Trophoblast cell (in vitro differentiated cells and primary cell): Measurements from ENCODE around the gene RIPOR2.

Source experiments
- DNase-seq, 2 donors: peaks; one replicate each; pipeline ENCODE4 v3.0.0-alpha.2; 2016
- H2AFZ ChIP-seq: 2 replicates; pipeline ENCODE4 v1.6.1; 2013; ENCODE audit warnings: low read length, moderate library complexity, mild to moderate bottlenecking; ENCODE audit not compliant: insufficient read depth, poor library complexity
- H2AK5ac ChIP-seq: 2 replicates; pipeline ENCODE4 v1.6.1; 2013; ENCODE audit warnings: mild to moderate bottlenecking, low read length
- H2BK120ac ChIP-seq: 2 replicates; pipeline ENCODE4 v1.6.1; 2013; ENCODE audit warnings: low read length, mild to moderate bottlenecking, moderate library complexity; ENCODE audit not compliant: insufficient read depth, poor library complexity
- H2BK12ac ChIP-seq: 2 replicates; pipeline ENCODE4 v1.6.1; 2013; ENCODE audit warnings: mild to moderate bottlenecking, low read length, moderate library complexity
- H2BK5ac ChIP-seq: 2 replicates; pipeline ENCODE4 v1.6.1; 2013; ENCODE audit warnings: low read length, low read depth, moderate library complexity, mild to moderate bottlenecking; ENCODE audit not compliant: poor library complexity
- H3K14ac ChIP-seq: 2 replicates; pipeline ENCODE4 v1.6.1; 2013; ENCODE audit warnings: mild to moderate bottlenecking, low read length
- H3K18ac ChIP-seq: 2 replicates; pipeline ENCODE4 v1.6.1; 2013; ENCODE audit warnings: mild to moderate bottlenecking, low read length
- H3K23ac ChIP-seq: 2 replicates; pipeline ENCODE4 v1.6.1; 2013; ENCODE audit warnings: low read length
- H3K27ac ChIP-seq: 2 replicates; pipeline ENCODE4 v1.5.1; 2013; ENCODE audit warnings: low read depth, mild to moderate bottlenecking, inconsistent platforms, low read length, moderate library complexity
- H3K27me3 ChIP-seq: 2 replicates; pipeline ENCODE4 v1.6.1; 2013; ENCODE audit warnings: inconsistent platforms, mild to moderate bottlenecking, low read length, moderate library complexity; ENCODE audit not compliant: insufficient read depth
- H3K36me3 ChIP-seq, 2 experiments: 1 replicate in 1 of 2; 2 replicates in 1 of 2; pipeline ENCODE4 v1.6.1; 2013; ENCODE audit warnings: low read length in 2 of 2, mild to moderate bottlenecking in 2 of 2, moderate library complexity in 1 of 2; ENCODE audit not compliant: insufficient read depth in 2 of 2, control insufficient read depth in 1 of 2
- H3K4ac ChIP-seq: 2 replicates; pipeline ENCODE4 v1.6.1; 2013; ENCODE audit warnings: low read depth, mild to moderate bottlenecking, low read length, moderate library complexity
- H3K4me1 ChIP-seq, 2 experiments: 1 replicate in 1 of 2; 2 replicates in 1 of 2; pipeline ENCODE4 v1.6.1; 2013; ENCODE audit warnings: low read length in 2 of 2, mild to moderate bottlenecking in 2 of 2, moderate library complexity in 1 of 2; ENCODE audit not compliant: insufficient read depth in 2 of 2, control insufficient read depth in 1 of 2
- H3K4me2 ChIP-seq: 2 replicates; pipeline ENCODE4 v1.6.1; 2013; ENCODE audit warnings: inconsistent platforms, mild to moderate bottlenecking, low read length, moderate library complexity
- H3K4me3 ChIP-seq: 2 replicates; pipeline ENCODE4 v1.5.1; 2013; ENCODE audit warnings: mild to moderate bottlenecking, low read depth, low read length, inconsistent platforms
- H3K79me1 ChIP-seq: one replicate; pipeline ENCODE4 v1.6.1; 2013; ENCODE audit warnings: low read length
- H3K79me2 ChIP-seq: 2 replicates; pipeline ENCODE4 v1.6.1; 2013; ENCODE audit warnings: low read length, mild to moderate bottlenecking; ENCODE audit not compliant: control insufficient read depth, insufficient read depth, poor library complexity
- H3K9ac ChIP-seq: 2 replicates; pipeline ENCODE4 v1.6.1; 2013; ENCODE audit warnings: mild to moderate bottlenecking, low read length
- H3K9me3 ChIP-seq: 2 replicates; pipeline ENCODE4 v1.6.1; 2013; ENCODE audit warnings: low read depth, mild to moderate bottlenecking, control low read depth, inconsistent platforms, low read length; ENCODE audit not compliant: insufficient read depth
- H4K12ac ChIP-seq: 2 replicates; pipeline ENCODE4 v1.6.1; 2013; ENCODE audit warnings: low read depth, mild to moderate bottlenecking, low read length, moderate library complexity
- H4K8ac ChIP-seq: 2 replicates; pipeline ENCODE4 v1.6.1; 2013; ENCODE audit warnings: low read depth, mild to moderate bottlenecking, low read length, moderate library complexity
- H4K91ac ChIP-seq: one replicate; pipeline ENCODE4 v1.6.1; 2013; ENCODE audit warnings: low read depth, mild to moderate bottlenecking, low read length, moderate library complexity
- WGBS: extraction: QIAGEN DNeasy Blood & Tissue Kit; methylation state at CpG from one replicate; pipeline ENCODE4 v1.1.7; 2013; ENCODE audit warnings: missing lambda C conversion rate; ENCODE audit not compliant: insufficient read length, insufficient coverage; ENCODE audit errors: extremely low coverage; 5-methylcytosine and 5-hydroxymethylcytosine counted together

Gene RIPOR2

DNA sequence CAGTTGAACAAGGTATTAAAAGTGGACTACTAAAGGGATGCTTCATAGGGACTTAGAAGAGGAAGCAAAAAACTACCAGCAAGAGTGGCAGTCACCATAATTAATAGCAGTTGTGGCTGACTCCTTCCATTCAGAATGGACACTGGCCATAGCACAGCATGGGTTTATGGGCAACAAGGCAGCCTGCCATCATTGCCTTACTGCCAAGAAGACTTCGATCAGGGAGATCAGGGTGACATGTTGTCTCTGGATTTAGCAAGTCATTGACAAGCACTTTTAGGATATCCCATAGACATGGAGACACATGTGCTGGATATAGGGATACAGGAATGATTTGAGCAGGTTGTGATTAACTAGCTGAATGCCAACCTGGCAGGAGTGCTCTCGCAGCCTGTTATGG lies 35.3 kb upstream of the RIPOR2 start:
- Histone ChIP-seq H3K23ac (no peak overlapping the region), H3K4me2 (no peak overlapping the region), H3K14ac (no peak overlapping the region), H3K27me3 (no peaks in the 10 kb centered on the region), H3K4ac (no peak overlapping the region), H4K91ac (no peak overlapping the region), H3K9ac (no peak overlapping the region), H2BK5ac (no peak overlapping the region), H4K8ac (no peak overlapping the region), H3K18ac (no peak overlapping the region), H4K12ac (no peak overlapping the region), H2AFZ (no peak overlapping the region), H3K27ac (no peak overlapping the region), H2BK120ac (no peak overlapping the region), H3K4me3 (no peak overlapping the region), H3K79me2 (no peaks in the 10 kb centered on the region), H3K4me1 (no peaks in the 10 kb centered on the region), H2BK12ac (no peak overlapping the region), H3K79me1 (no peaks in the 10 kb centered on the region), H3K36me3 (no peaks in the 10 kb centered on the region), H3K9me3 (no peaks in the 10 kb centered on the region), H2AK5ac (no peak overlapping the region)
- DNase-seq = no peak
- no CpG with 5 or more reads among the region's 2 CpGs for whole genome bisulfite sequencing

DNA sequence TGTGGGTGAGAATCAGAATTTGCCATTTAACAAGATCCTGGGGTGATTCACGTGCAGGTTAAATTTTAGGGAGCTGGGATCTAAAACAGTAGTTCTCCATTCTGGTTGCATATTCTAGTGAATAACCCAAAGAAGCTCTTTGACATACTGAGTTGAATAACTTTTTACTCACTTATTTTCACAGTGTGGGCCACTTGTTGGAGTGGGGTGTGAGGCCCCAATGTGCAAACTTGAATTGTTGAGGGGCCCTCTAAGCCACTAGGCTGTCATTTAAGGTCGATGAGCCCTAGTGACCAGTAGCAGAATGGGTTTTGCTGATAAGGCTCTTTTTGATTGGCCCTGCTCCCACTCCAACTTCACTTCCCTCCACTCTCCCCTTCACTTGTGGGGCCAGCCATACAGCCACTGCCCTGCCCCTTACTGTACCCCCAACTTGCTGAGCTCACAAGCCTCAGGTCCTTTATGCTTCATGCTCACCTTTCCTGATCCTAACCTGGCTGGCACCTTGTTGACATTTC lies 33.6 kb upstream of the RIPOR2 start:
- Histone ChIP-seq H3K36me3 (no peaks in the 10 kb centered on the region), H3K9ac (no peak overlapping the region), H3K9me3 (no peaks in the 10 kb centered on the region)

DNA sequence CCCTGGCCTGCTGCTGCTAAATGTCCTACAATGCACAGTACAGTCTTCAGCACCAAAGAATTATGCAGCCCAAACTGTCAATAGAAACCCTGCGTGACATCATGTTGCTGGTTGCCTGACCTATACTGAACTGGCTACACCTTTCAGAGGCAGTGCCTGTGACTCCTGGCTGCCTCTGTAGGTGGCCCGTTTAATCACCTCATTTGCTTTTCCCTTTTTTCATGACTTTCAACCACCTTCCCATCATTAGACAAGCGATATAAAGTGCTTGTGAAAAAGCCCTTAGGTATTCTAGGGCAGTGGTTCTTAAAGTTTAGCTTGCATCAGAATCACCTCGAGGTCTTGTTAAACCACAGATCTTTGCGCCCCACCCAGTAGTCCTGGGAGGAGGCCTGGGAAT lies 33.0 kb upstream of the RIPOR2 start:
- Histone ChIP-seq H4K12ac (no peak overlapping the region), H3K9me3 (no peaks in the 10 kb centered on the region), H3K4me1 (no peaks in the 10 kb centered on the region), H4K8ac (no peak overlapping the region), H3K23ac (no peak overlapping the region), H3K18ac (no peak overlapping the region), H3K4me3 (no peak overlapping the region), H2BK120ac (no peak overlapping the region), H2AFZ (no peak overlapping the region), H3K27me3 (no peaks in the 10 kb centered on the region), H4K91ac (no peak overlapping the region), H3K79me2 (no peaks in the 10 kb centered on the region), H3K9ac (no peak overlapping the region), H2AK5ac (no peak overlapping the region), H3K4me2 (no peak overlapping the region), H3K14ac (no peak overlapping the region), H2BK5ac (no peak overlapping the region), H3K27ac (no peak overlapping the region), H3K79me1 (no peaks in the 10 kb centered on the region), H3K36me3 (no peaks in the 10 kb centered on the region), H2BK12ac (no peak overlapping the region), H3K4ac (no peak overlapping the region)
- no peak for DNase-seq
- no CpG with 5 or more reads among the region's 5 CpGs for WGBS

More for the DNA sequence above, 33.6 kb upstream of the RIPOR2 start:
- DNase-seq = no peak
- Histone ChIP-seq H3K4ac (no peak overlapping the region), H2BK120ac (no peak overlapping the region), H3K4me1 (no peaks in the 10 kb centered on the region), H3K27ac (no peak overlapping the region), H3K23ac (no peak overlapping the region), H3K4me3 (no peak overlapping the region), H3K14ac (no peak overlapping the region), H2AK5ac (no peak overlapping the region), H4K12ac (no peak overlapping the region), H3K79me2 (no peaks in the 10 kb centered on the region), H3K18ac (no peak overlapping the region), H4K8ac (no peak overlapping the region), H3K4me2 (no peak overlapping the region), H3K79me1 (no peaks in the 10 kb centered on the region), H2AFZ (no peak overlapping the region), H4K91ac (no peak overlapping the region), H3K27me3 (no peaks in the 10 kb centered on the region), H2BK12ac (no peak overlapping the region), H2BK5ac (no peak overlapping the region)
- no CpG with 5 or more reads among the region's 2 CpGs for WGBS

DNA sequence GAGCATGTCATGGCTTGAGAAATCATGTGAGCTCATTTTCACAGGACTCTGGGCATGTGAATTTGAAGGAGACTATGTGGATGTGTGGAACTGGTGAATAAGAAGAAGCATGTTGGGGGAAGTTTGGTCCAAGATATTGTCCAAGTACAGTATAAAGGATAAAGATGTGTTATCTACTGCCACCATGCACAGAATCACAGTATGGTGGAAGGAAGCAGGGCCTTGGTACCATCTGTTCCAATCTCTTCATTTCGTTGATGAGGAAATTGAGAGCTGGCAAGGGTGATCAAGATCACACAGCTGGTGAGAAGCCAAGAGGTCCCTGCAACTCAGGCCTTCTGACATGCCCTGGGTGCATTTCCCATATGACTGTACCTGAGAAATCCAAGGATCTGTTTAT lies 31.5 kb upstream of the RIPOR2 start:
- Histone ChIP-seq H3K27ac (no peak overlapping the region), H3K9ac (no peak overlapping the region), H3K27me3 (no peaks in the 10 kb centered on the region), H3K4me1 (no peaks in the 10 kb centered on the region), H3K4ac (no peak overlapping the region), H3K14ac (no peak overlapping the region), H2BK5ac (no peak overlapping the region), H3K79me1 (no peaks in the 10 kb centered on the region), H2AFZ (no peak overlapping the region), H2AK5ac (no peak overlapping the region), H4K12ac (no peak overlapping the region), H2BK120ac (no peak overlapping the region), H3K9me3 (no peaks in the 10 kb centered on the region), H3K79me2 (no peaks in the 10 kb centered on the region), H3K18ac (no peak overlapping the region), H3K23ac (no peak overlapping the region), H4K91ac (no peak overlapping the region), H2BK12ac (no peak overlapping the region), H3K4me3 (no peak overlapping the region), H3K4me2 (no peak overlapping the region), H3K36me3 (no peaks in the 10 kb centered on the region), H4K8ac (no peak overlapping the region)
- no peak for DNase-seq
- no CpG with 5 or more reads among the region's 1 CpG for WGBS
